HG03571 (cell line): ENCODE results near the gene WIPI1.
"Not testable (repeated sequence)": the region's sequence is repeated elsewhere in the genome, so short reads cannot be mapped to it uniquely, and the experiment has no call there.

ENCODE experiments used
- ATAC-seq: cut with Tn5 transposase; IDR thresholded peaks from one replicate; pipeline ENCODE4 v1.9.1; 2021; ENCODE audit not compliant: unreplicated experiment

The WIPI1 gene

DNA sequence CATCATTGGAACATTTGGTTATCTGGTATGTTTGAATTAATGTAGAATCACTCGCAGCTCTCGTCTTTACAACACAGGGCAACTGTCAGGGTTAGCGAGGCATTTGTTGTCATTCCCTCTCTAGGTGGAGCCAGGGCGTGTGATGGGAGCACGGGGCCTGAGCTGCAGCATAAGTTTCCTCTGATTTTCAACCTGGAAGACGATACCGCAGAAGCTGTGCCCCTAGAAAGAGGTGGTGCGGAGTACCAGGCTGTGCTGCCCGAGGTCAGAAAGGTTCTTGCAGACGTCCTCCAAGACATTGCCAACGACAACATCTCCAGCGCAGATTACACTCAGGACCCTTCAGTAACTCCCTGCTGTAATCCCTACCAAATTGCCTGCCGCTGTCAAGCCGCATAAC lies 37.2 kb downstream of the WIPI1 start:
- ATAC-seq = no peak

DNA sequence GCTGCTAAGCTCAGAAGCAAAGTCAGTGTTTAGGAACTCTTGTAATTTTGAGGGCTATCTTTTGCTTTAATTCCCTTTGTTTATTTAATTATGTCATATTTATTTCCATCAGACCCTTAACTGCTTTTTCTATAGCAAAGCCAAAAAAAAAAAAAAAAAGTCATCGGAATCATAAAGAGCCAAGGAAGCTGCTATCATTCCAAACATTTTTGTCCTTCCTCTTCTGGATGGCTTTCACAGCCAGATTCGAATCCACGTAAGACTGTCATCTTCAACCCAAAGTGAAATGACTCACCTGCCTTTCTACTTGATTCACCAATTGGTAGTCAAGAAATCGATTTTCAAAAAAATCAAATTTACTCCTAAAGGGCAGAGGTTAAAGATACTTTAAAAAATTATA lies 38.4 kb downstream of the WIPI1 start:
- no peak for ATAC-seq

DNA sequence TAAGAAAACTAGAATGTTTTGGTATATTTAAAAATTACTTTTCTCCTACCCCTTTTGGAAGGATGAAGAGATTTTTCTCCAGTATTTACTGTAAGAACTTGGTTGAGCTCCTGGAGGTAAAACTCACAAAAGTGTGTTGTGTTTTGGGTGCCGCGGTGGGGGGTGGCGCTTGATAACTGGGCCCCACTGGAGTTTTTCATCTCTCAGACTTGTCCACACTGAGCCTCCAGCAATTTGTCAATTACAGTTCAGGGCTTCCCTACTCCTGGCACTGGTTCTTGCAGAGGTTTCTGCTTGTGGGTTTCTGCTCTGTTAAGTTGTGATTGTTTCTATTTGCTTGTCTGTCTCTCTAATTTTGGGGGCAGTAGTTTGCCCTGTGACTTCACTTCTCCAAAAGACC lies 40.0 kb downstream of the WIPI1 start:
- ATAC-seq = no peak

DNA sequence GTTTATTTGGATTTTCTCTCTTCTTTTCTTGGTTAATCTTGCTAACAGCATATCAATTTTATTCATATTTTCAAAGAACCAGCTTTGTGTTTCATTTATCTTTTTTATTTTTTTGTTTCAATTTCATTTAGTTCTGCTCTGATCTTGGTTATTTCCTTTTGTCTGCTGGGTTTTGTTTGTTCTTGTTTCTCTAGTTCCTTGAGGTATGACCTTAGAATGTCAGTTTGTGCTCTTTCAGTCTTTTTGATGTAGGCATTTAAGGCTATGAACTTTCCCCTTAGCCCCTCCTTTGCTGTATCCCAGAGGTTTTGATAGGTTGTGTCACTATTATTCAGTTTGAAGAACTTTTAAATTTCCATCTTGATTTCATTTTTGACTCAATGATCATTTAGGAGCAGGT lies 42.4 kb downstream of the WIPI1 start:
- not testable (repeated sequence) for ATAC-seq

DNA sequence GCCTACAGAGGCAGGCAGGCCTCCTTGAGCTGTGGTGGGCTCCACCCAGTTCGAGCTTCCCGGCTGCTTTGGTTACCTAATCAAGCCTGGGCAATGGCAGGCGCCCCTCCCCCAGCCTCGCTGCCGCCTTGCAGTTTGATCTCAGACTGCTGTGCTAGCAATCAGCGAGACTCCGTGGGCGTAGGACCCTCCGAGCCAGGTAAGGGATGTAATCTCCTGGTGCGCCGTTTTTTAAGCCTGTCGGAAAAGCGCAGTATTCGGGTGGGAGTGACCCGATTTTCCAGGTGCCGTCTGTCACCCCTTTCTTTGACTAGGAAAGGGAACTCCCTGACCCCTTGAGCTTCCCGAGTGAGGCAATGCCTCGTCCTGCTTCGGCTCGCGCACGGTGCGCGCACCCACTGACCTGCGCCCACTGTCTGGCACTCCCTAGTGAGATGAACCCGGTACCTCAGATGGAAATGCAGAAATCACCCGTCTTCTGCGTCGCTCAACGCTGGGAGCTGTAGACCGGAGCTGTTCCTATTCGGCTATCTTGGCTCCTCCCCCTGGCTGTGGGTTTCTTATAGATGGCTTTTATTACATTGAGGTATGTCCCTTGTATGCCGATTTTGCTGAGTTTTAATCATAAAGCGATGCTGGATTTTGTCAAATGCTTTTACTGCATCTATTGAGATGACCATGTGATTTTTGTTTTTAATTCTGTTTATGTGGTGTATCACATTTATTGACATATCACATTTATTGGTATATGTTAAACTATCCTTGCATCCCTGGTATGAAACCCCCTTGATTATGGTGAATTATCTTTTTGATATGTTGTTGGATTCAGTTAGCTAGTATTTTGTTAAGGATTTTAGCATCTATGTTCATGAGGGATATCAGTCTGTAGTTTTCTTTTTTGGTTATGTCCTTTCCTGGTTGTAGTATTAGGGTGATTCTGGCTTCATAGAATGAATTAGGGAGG lies 43.4 kb downstream of the WIPI1 start:
- not testable (repeated sequence) for ATAC-seq

DNA sequence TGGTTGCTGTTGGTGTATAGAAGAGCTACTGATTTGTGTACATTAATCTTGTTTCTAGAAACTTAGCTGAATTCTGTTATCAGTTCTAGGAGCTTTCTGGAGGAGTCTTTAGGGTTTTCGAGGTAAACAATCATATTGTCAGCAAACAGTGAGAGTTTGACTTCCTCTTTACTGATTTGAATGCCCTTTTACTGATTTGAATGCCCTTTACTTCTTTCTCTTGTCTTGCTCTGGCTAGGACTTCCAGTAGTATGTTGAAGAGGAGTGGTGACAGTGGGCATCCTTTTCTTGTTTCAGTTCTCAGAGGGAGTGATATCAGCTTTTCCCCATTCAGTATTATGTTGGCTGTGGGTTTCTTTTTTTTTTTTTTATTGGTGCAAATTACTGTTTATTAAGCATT lies 49.6 kb downstream of the WIPI1 start:
- ATAC-seq = not testable (repeated sequence)

DNA sequence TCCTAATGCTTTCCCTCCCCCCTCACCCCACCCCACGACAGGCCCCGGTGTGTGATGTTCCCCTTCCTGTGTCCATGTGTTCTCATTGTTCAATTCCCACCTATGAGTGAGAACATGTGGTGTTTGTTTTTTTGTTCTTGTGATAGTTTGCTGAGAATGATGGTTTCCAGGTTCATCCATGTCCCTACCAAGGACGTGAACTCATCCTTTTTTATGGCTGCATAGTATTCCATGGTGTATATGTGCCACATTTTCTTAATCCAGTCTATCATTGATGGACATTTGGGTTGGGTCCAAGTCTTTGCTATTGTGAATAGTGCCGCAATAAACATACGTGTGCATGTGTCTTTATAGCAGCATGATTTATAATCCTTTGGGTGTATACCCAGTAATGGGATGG lies 53.5 kb downstream of the WIPI1 start:
- not testable (repeated sequence) for ATAC-seq

DNA sequence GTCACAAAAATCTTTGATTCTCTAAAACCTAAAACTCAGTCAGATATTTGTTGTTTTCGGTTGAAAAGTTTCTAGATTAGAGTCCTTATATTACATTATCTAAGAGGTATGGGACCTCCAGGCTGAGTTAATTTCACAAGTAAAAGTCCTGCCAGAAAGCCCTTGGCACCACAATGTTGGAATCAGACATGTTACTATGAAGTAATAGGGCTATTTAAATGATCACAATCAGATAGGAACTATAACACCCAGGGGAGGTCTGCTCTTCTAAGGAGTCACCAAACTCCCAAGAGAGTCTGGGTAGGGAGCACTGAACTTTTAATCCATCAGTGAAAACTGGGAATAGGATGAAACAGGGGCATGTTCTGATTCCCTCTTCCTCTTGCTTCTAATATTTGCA lies 54.2 kb downstream of the WIPI1 start:
- no peak for ATAC-seq

DNA sequence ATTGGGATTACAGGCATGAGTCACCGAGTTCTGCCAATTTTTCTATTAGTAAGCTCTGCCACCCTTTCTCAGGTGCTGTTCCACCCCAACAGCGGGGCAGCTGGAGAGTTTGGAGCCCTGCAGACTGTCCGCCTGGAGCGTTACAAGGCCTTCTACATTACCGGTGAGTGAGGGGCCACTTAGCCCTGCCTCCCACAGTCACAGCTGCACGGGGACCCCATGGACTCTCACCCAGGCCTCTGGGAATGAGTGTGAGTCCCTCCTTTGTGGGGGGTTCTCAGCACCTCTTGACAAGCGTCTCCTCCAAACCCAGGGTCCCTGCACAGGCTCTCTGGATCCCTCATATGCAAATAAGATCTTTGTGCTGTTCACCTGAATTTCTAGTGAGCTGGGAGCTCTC lies 56.0 kb downstream of the WIPI1 start:
- no peak for ATAC-seq

DNA sequence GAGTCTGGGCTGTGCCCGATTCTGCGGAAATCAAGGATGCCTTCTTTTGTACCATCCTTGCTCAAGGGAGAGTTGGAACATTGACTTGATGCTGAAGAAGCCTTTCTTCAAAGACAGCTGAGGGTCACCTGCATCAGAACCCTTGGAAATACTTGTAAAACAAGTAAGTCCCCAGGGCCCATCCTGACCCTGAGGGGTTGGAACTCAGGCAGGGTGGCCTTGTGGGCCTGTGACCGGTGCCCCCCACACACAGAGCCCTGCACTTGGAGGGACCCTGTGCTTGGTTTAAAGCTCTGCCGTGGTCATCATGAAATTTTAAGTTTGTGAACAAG lies 56.9 kb downstream of the WIPI1 start:
- ATAC-seq = no peak

DNA sequence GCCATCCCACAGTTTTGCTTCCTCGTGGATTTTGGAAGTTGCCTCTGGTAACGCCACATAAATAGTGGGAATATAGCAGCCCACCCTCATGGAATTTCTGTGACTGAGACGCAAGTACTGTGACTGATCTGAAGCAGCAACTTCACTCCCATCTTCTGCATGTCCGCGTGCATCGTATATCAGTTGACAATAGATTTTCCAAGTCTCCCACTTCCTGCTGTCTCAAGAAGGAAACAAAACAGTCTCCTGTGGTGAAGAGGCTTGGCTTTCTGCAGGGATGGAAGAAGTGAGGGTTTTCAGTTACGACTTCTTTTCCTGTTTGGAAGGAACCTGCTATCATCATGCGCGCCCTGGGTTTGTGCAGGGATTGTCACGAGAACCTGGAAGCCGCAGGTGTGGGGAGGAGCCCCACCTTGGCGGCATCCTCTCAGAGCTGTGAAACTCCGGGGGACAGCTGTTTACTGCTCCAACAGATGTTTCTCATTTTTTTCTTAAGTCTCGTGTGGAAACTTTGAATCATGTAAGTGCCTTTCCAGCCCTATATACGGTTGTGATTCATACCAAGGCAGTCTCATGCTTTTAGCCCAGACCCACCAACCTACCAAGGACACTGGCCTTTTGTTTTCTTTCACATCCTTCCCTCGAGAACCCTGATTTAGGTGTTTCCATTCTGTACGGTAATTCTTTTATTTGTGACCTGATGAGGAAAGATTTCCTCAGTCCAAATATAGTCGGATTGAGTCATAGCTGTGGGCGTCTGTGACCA lies 57.5 kb downstream of the WIPI1 start:
- no peak for ATAC-seq

DNA sequence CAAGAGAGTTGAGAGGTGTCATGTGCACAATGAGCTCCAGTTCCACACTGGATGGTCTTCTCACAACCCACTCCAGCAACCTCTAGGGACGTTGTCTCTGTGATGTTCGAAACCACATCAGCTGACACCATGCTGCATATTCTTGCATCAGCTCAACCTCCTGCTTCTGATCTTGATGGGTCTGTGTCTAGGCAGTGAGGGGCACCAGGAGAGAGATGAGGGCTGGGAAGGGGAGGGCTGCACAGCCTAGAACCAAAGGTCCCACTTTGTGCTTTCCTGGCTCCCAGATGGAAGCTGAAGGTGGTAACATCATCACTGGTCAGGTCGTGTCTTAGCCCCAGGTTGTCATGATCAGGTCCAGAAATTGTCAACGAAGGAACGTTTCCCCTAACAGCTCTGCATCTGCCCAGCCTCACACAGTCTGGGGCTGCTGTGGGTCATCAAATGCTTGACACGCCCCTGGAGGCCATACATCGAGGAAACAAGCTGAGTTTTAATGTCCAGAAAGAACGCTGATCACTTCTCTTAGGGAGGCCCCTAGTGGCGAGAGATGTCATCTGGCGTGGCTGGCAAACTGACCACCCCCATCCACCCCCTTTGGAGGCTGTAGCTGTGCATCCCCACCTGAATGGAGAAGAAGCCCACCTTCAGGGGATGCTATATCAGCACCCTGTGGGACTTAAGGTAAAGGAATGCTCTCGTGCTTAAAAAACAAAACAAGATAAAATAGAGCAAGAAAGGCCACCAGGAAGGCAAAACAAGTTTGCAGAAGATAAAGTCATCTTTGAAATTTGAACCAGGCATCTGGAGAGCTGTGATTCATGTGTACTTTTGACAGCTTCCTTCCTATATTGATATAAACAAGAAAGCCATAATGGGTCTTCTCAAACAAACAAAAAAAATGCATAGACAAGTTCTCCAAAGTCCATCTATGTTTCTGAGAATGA lies 58.3 kb downstream of the WIPI1 start:
- ATAC-seq = peak; percentile 76

DNA sequence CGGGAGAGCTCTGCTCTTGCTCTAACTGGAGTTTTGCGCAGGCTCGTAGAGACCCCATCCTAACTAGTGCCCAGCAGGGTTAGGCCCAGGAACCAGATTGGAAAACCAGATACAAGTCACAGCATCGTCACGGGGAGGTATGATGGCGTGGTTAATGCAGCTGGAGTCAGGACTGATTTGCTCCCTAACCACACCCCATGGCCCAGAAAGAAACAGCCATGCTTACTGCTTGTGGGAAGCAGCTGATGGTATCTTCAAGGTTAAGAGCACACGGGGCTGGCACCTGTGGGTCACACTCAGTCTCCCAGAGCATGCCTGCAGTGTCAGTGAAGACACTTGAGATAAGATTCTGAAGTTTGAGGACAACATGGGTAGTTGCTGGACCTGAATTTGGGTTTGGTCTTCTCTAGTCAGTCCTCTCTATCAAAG lies 60.2 kb downstream of the WIPI1 start:
- no peak for ATAC-seq

DNA sequence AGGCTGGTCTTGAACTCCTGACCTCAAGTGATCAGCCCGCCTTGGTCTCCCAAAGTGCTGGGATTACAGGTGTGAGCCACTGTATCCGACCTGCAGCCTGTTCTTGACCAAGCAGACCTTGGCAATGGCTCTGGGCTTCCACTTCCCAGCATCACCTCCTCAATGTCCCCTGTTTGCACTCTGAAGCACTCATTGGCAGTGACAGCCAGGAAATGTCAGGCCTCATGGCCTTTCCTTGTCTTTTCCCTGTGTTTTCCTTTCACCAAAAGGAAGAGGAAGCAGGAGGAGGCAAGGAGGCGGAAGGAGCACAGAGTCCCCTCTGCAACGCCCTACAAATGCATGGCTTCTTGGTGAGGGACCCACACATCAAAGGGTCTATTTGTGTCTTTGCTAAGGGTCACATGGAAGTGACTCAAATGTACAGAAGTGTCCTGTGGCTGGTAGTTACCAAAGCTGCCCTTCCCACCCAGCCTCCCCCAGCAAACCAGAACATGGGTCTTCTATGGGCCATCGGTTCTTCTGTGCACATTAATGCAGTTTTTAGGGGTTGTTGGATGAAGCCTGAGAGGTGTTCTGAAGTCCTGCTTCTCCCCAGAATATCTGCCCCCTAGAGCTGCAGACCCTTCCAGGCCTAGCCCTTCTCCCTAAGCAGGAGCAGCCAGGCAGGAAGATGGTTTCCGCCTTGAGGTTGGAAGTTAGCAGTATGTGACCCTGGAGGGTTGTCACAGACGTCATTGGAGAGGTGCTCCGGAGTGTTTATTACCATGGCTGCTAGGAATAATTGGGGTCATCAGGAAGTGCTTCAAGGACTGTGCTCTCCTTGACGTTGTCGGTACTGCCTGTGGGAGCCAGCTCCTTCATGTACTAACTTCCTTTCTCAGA lies 60.8 kb downstream of the WIPI1 start:
- no peak for ATAC-seq

DNA sequence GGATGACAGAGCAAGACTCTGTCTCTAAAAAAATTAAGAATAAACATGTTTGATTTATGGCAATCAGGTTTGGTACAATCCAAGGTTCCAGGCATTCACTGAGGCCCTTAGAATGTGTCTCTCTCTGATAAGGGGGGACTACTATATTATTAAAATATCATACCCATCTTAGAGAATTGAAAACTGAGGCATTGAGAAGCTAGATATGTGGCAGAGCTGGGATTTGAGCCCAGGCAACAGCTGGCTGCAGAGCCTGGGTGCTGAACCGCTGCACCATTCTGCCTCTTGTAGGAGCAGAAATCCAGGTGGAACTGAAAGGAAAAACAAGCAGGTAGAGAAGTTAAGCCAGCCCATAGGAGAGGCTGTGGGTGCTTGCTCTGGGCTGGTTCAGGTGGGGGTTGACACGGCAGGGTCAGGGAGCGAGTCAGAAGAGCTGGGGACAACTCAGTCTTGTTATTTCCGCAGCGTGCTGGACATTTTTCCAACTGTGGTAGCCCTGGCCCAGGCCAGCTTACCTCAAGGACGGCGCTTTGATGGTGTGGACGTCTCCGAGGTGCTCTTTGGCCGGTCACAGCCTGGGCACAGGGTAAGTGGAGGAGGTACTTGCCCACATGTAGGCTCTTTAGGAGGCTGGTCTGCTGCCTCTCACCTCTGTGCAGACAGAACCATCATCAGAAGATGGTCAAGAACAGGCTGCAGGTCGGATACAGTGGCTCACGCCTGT lies 62.5 kb downstream of the WIPI1 start:
- ATAC-seq = no peak

DNA sequence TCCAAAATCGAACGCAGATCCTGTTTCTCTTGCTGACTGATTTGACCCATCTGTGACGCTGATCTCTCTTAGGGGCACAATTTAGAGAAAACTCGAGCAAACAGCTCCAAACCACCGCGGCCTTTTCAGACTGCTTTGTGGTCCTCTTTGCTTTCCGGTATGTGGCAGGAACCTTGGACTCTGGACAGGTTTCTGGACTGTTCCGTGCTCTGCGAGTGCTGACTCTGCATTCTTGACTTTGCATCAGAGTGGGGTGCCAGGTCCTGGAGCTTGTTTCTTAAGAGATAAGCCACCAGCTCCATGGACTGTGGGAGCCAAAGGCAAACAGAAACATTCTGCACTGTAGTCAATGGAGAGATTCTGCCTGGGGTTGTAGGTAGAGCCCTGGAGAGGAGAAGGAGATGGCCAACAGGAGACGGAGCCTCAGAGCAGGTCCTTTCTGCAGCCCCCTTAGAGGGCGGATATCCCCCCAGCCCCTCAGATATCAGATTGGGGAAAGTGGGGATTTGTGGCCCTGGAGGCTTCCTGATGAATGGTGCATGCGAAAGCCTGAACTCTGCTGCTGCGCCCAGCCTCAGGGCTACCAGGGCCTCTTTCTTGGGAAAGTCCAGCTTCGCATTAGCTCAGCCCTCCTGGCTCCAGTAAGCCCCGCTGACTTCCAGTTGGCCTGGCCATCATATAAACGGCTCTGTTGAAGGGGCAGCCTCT lies 65.6 kb downstream of the WIPI1 start:
- ATAC-seq = no peak

DNA sequence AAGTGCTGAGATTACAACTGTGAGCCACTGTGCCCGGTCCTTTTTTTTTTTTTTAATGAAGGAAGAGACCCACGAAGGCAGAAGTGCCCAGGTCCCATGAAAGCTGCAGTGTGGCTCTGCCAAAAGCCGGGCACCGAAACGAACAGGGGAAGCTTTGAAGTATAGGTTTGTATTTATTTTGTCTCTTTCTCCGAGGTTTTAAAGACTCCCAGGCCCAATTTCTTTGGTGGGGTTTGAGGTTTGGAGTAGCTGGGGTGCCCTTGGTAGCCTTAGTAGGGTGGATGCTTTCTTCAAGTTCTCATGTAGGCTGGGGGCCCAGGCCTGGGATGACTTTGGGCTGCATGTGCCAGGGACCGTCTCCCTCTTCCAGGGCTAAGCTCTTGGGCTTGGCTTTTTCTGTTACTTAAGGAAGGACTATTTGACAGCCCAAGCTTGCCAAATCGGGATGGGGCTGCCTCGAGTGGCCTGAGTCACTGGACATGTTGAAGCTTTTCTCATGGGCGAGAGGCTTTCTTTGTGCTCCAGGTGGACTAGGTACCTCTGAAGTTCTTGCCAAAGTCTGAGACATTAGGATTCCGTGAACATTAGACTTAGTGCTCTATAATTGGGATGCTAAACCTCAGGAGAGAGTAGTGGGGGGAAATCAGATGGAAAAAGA lies 66.3 kb downstream of the WIPI1 start:
- no peak for ATAC-seq

DNA sequence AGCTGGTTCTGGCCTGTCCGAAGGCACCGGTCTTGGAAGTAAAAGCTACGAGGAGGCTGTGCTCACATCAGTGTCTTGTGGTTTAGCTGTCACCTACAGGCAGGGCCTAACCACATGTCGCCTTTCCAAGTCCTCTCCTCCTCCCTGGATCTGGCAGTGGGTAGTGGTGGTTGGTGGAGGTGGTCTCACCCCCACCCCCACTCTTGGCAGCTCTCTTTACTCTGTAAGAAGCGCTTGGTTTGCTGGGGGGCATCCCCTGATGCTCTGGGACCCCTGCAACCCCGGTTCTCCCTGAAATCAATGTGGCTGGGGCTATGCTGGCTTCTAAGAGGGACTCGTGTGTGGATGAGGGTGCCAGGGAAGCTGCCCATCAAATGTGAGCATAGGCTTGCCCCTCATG lies 68.3 kb downstream of the WIPI1 start:
- ATAC-seq = no peak
